ENCODE data around the gene SSBP2.

Gene SSBP2

DNA sequence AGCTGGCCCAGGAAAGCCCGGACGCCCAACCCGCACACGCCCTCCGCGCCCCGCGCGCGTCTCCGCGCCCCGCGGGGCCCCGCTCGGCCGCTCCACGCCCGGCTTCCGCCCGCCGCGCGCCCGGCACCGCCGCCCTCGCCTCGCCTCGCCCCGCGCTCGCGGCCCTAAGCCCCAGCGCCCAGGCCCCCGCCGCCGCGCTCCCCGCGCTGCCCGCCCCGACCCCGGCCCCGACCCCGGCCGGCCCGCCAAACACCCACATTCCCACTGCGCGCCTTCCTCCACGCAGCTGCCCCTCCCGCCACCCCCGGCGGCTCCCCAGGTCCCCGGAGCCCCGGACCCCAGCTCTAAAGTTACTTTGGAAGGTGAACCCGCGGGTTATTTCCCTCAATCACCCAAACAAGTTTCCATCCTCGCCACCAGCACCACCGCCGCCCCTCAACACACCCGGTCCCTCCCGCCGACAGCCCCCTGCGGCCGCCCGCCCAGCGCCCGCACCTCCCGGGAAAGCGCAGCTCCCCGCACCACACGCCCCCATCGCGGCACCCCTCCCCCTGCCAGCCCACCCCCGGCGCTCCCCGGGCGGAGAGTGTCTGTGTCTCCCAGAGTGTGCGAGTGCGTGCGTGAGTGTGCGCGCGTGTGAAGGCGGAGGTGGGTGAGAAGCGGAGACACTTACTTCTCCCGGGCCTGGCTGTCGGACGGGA, 439 bp downstream of the SSBP2 start:
- DNase-seq (ENCODE audit: extremely low read depth, low read depth): no peak
- no peak for TF ChIP-seq CTCF (IDR thresholded peaks at IDR 0.05; ENCODE audit: low read depth, low read length, missing control alignments)
- peak overlapping the region; percentile 68 for H3K4me3 ChIP-seq (replicated peaks; ENCODE audit: low read depth, low read length)

GRCh38 chr5:81749561-81750307, 1.2 kb downstream of the SSBP2 start:
- no peak for TF ChIP-seq CTCF (IDR thresholded peaks at IDR 0.05; ENCODE audit: low read depth, low read length, missing control alignments)
- peak overlapping the region; percentile 50 for H3K4me3 ChIP-seq (replicated peaks; ENCODE audit: low read depth, low read length)
- no peak for DNase-seq (ENCODE audit: extremely low read depth, low read depth)

- peak overlapping the region; percentile 50 for H3K4me3 ChIP-seq (replicated peaks; ENCODE audit: low read depth, low read length)
- no peak for DNase-seq (ENCODE audit: extremely low read depth, low read depth)
- no peak for TF ChIP-seq CTCF (IDR thresholded peaks at IDR 0.05; ENCODE audit: low read depth, low read length, missing control alignments)
These were observed 1.7 kb downstream of the SSBP2 start for GRCh38 chr5:81749192-81749560.

DNA sequence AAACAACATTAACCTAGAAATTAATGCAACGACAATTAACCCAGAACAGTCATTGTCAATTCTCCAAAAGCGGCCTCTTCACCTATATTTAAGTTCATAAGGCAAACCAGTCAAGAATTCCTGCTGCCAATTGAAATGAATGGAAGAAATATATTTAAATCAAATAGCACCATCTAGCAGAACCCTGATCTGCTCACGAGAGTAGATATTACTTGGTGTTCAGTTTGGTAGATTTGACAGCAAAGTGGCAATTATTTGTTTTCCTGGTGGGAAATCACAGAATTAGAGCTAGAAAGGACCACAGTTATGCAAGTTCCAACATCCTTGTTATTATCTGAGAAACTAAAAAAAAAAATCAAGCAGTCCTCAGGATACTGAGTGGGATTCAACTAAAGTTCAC, 2.3 kb downstream of the SSBP2 start:
- no peak for DNase-seq (ENCODE audit: extremely low read depth, low read depth)
- no peak overlapping the region for H3K4me3 ChIP-seq (replicated peaks; ENCODE audit: low read depth, low read length)
- TF ChIP-seq CTCF (IDR thresholded peaks at IDR 0.05; ENCODE audit: low read depth, low read length, missing control alignments): no peak

DNA sequence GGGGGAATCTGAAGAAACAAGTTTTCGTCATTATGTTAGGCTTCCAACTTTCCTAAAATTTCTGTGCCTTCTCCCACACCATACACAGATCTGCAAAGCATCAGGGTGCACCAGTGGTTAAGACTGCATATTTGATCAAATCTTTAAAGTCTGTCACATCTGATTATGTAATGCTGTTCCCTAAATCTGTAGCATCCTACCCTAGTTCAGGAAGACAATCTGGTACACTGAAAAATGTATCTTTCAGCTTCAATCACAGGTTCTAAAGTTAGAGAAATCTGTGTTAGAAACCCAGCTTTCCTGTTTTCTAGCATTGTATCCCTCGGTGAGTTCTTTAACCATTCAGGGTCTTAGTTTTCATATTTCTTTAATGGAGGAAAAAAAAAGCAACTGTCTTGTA, 3.9 kb downstream of the SSBP2 start:
- TF ChIP-seq CTCF (IDR thresholded peaks at IDR 0.05; ENCODE audit: low read depth, low read length, missing control alignments): no peak
- DNase-seq (ENCODE audit: extremely low read depth, low read depth): no peak
- H3K4me3 ChIP-seq (replicated peaks; ENCODE audit: low read depth, low read length): no peak overlapping the region

DNA sequence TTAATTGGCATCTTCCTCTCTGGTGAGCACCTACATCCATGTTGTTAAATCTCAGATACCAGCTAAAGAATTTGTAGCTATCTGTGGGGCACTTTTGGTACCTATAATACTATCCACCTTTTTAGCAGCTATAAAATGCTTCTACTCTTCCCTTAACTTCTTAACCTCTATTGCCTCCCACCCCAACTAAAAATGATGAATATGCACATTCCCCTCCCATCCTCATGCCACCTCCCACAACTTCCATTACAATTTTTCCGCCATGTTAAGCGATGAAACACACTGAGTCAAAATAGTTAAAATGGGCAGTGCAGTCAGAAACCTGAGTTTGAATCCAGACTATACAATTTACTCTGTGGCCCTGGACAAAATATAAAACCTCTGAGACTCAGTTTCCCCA, 10.1 kb downstream of the SSBP2 start:
- no peak for TF ChIP-seq CTCF (IDR thresholded peaks at IDR 0.05; ENCODE audit: low read depth, low read length, missing control alignments)
- H3K4me3 ChIP-seq (replicated peaks; ENCODE audit: low read depth, low read length): no peak overlapping the region
- no peak for DNase-seq (ENCODE audit: extremely low read depth, low read depth)

Measured in HFF-Myc (cell line).